ENCODE measurements around the gene TTC4. TPM values are rescaled to one million over a fixed set of nuclear protein-coding genes. Genes with fewer than 3 reads are reported as not detected.

TTC4 gene
- total RNA-seq, 1 experiment from 2014 or later: 25.2 TPM

GRCh38 chr1:54777011-54777410 is 61.4 kb downstream of the TTC4 start:
- Histone ChIP-seq H3K9me3 (ENCODE audit: control insufficient read depth, insufficient read depth, low read depth, low read length) (no peaks in the 10 kb centered on the region), H3K4me1 (ENCODE audit: control insufficient read depth, insufficient read depth, low read length) (no peaks in the 10 kb centered on the region), H3K27me3 (ENCODE audit: control insufficient read depth, insufficient read depth, low read length) (no peaks in the 10 kb centered on the region), H3K4me3 (ENCODE audit: low read depth in 2 of 2, low read length in 2 of 2) (no peak overlapping the region), H3K36me3 (ENCODE audit: control insufficient read depth, insufficient read depth, low read length) (no peaks in the 10 kb centered on the region), H3K27ac (ENCODE audit: low read length) (no peak overlapping the region)
- no peak for TF ChIP-seq POLR2AphosphoS5 (IDR thresholded peaks at IDR 0.05; ENCODE audit: low read depth, low read length)
- intact Hi-C loops (cut with micrococcal nuclease; ENCODE audit: unreplicated experiment): no loop called here
- ATAC-seq: no peak
- POLR2A ChIA-PET: no interaction called here
- CTCF ChIA-PET: interaction anchor here (0.7 kb wide), 1 partner anchor 639 kb away, joined by 5 read pairs; no protein-coding TSS in a partner anchor
- no TSS peak for BruUV-seq (replicated peaks)
- in situ Hi-C loops (cut with HindIII; ENCODE audit: low pct_unique_long_range_greater_than_20kb, low sequenced_read_pairs): no loop called here
- DNase-seq (ENCODE audit: low read depth, low spot score): no peak

DNA sequence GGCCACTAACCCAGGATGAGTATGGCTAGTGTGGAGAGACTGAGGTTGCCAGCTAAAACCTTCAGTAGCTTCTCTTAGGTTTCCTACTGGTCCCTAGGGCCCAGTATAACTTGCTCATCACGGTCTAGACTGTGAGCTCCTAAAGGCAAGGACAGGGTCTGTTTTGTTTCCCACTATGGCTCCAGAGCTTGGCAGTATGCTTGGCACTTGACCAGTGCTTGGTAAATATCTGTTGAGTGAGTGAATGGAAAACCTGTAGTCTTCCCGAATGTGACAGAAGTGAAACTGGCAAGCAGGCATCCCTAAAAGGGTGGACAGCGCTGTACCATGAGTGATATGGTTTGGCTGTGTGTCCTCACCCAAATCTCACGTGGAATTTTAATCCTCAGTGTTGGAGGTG is 61.8 kb downstream of the TTC4 start:
- DNase-seq (ENCODE audit: low read depth, low spot score): no peak
- intact Hi-C loops (cut with micrococcal nuclease; ENCODE audit: unreplicated experiment) (no loop called here), in situ Hi-C loops (cut with HindIII; ENCODE audit: low pct_unique_long_range_greater_than_20kb, low sequenced_read_pairs) (no loop called here)
- Histone ChIP-seq H3K4me3 (ENCODE audit: low read depth in 2 of 2, low read length in 2 of 2) (no peak overlapping the region), H3K27me3 (ENCODE audit: control insufficient read depth, insufficient read depth, low read length) (no peaks in the 10 kb centered on the region), H3K36me3 (ENCODE audit: control insufficient read depth, insufficient read depth, low read length) (no peaks in the 10 kb centered on the region), H3K4me1 (ENCODE audit: control insufficient read depth, insufficient read depth, low read length) (no peaks in the 10 kb centered on the region), H3K9me3 (ENCODE audit: control insufficient read depth, insufficient read depth, low read depth, low read length) (no peaks in the 10 kb centered on the region), H3K27ac (ENCODE audit: low read length) (no peak overlapping the region)
- no TSS peak for BruUV-seq (replicated peaks)
- ChIA-PET CTCF (no interaction called here), POLR2A (no interaction called here)
- ATAC-seq: no peak
- no peak for TF ChIP-seq POLR2AphosphoS5 (IDR thresholded peaks at IDR 0.05; ENCODE audit: low read depth, low read length)
- no peak for TF ChIP-seq TCF7L2 (IDR thresholded peaks at IDR 0.05; ENCODE audit: low read depth, low read length)
- TF ChIP-seq SIN3A (IDR thresholded peaks at IDR 0.05; ENCODE audit: borderline replicate concordance, insufficient read depth, low read depth, low read length): no peak
- no peak for TF ChIP-seq REST (IDR thresholded peaks at IDR 0.05; ENCODE audit: insufficient read depth in 1 of 2, low read depth in 2 of 2, low read length in 1 of 2)
- TF ChIP-seq, protein P1, sequence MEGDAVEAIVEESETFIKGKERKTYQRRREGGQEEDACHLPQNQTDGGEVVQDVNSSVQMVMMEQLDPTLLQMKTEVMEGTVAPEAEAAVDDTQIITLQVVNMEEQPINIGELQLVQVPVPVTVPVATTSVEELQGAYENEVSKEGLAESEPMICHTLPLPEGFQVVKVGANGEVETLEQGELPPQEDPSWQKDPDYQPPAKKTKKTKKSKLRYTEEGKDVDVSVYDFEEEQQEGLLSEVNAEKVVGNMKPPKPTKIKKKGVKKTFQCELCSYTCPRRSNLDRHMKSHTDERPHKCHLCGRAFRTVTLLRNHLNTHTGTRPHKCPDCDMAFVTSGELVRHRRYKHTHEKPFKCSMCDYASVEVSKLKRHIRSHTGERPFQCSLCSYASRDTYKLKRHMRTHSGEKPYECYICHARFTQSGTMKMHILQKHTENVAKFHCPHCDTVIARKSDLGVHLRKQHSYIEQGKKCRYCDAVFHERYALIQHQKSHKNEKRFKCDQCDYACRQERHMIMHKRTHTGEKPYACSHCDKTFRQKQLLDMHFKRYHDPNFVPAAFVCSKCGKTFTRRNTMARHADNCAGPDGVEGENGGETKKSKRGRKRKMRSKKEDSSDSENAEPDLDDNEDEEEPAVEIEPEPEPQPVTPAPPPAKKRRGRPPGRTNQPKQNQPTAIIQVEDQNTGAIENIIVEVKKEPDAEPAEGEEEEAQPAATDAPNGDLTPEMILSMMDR (IDR thresholded peaks at IDR 0.05): no peak

DNA sequence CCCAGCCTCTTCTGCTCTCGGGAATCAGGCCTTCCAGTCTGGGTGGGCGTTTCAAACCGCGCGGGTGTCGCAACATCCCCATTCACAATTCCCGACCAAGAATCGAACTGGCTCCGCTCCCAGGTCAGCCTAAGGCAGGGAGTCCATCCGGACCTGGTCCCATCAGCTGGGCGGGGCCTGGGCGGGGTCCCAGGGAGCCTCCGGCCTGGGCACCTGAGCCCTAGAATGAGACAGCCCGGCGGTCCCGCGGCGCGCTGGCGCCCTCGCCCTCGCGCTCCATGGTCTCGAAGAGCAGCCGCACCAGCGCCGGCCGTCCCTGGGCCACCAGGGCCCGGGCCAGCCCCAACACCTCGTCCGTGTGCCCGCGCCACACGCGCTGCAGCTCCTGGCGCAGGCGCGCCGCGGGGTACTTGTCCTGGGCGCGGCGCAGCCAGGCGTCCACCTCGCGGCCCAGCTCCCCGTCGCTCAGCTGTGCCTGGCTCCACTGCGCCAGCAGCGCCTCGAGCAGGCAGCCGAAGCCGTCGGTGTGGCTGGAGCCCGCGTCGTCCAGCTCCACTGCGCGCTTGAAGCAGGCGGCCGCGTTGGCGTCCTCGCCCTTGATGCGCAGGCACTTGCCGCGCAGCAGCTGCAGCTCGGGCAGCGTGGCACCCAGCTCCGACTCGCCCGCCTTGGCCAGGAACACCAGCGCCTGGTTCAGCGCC is 65.5 kb downstream of the TTC4 start:
- Histone ChIP-seq H3K4me3 (ENCODE audit: low read depth in 2 of 2, low read length in 2 of 2) (no peak overlapping the region), H3K4me1 (ENCODE audit: control insufficient read depth, insufficient read depth, low read length) (no peaks in the 10 kb centered on the region), H3K27ac (ENCODE audit: low read length) (no peak overlapping the region), H3K27me3 (ENCODE audit: control insufficient read depth, insufficient read depth, low read length) (no peaks in the 10 kb centered on the region), H3K9me3 (ENCODE audit: control insufficient read depth, insufficient read depth, low read depth, low read length) (no peaks in the 10 kb centered on the region), H3K36me3 (ENCODE audit: control insufficient read depth, insufficient read depth, low read length) (no peaks in the 10 kb centered on the region)
- no TSS peak for BruUV-seq (replicated peaks)
- in situ Hi-C loops (cut with HindIII; ENCODE audit: low pct_unique_long_range_greater_than_20kb, low sequenced_read_pairs) (no loop called here), intact Hi-C loops (cut with micrococcal nuclease; ENCODE audit: unreplicated experiment) (no loop called here)
- no peak for TF ChIP-seq POLR2AphosphoS5 (IDR thresholded peaks at IDR 0.05; ENCODE audit: low read depth, low read length)
- no peak for TF ChIP-seq REST (IDR thresholded peaks at IDR 0.05; ENCODE audit: insufficient read depth in 1 of 2, low read depth in 2 of 2, low read length in 1 of 2)
- TF ChIP-seq SIN3A (IDR thresholded peaks at IDR 0.05; ENCODE audit: borderline replicate concordance, insufficient read depth, low read depth, low read length): no peak
- TF ChIP-seq, protein P1 (IDR thresholded peaks at IDR 0.05): no peak
- TF ChIP-seq TCF7L2 (IDR thresholded peaks at IDR 0.05; ENCODE audit: low read depth, low read length): no peak
- no peak for DNase-seq (ENCODE audit: low read depth, low spot score)
- CTCF ChIA-PET: interaction anchor here (0.7 kb wide), 1 partner anchor 292 kb away, joined by 5 read pairs; no protein-coding TSS in a partner anchor
- ATAC-seq: no peak
- POLR2A ChIA-PET: no interaction called here

All from Panc1 (cell line).